Measurements from ENCODE around the gene GALP.
"Not testable (repeated sequence)": the region's sequence is repeated elsewhere in the genome, so short reads cannot be mapped to it uniquely, and the experiment has no call there.

The GALP gene

GRCh38 chr19:56148955-56149655 lies 26.7 kb upstream of the GALP start:
- DNase-seq: not testable (repeated sequence)

- DNase-seq: no peak
These were observed 26.2 kb upstream of the GALP start for GRCh38 chr19:56149656-56150038.

GRCh38 chr19:56150358-56150757 lies 25.4 kb upstream of the GALP start:
- no peak for DNase-seq

- DNase-seq: no peak
These were observed 23.2 kb upstream of the GALP start for GRCh38 chr19:56152644-56153043.

- DNase-seq: no peak
These were observed 22.3 kb upstream of the GALP start for GRCh38 chr19:56153507-56153906.

DNA sequence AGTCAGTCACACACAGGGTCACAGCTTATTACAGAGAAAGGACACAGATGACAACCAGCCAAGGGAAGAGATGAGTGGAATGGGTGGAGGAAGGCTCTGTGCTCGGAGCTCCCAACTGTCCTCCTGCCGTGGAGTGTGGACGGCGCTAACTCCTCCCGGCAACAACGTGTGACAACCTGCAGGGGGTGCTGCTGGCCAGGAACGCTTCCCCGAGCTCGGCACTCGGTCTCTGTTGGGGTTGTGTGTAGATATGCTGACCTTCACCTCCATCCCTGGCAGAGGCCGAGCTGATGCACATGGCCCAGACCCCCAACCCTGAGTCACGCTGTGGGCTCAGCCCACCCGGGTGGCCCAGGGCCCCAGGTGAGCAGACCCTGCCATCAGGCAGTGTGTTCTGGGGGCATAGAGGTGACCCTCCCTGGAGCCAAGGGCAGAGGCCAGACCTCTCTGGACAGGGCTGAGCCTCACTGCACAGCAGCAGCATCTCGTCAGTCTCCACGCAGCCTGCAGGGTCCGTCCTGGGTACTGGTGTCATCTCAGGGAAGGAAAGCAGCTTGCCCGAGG lies 20.6 kb upstream of the GALP start:
- DNase-seq: no peak

DNA sequence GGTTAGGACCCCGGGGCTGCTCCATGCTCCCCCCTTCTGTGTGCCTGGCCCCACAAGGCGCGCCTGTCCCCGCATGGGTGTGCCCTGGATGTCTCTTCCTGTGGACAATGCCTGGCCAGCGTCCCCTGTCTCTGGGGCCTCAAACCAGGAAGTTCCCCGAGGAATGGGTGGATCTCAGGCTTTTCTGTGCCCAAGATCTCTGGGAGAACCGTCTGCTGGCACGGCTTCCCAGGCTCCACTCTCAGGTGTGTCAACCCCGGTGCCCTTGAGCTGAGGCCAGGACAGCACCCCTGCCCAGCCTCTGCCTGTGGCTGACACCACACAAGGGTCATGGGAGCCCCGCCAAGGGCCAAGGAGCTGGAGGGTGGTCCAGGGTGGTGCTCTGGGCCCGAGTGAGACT lies 19.0 kb upstream of the GALP start:
- no peak for DNase-seq

DNA sequence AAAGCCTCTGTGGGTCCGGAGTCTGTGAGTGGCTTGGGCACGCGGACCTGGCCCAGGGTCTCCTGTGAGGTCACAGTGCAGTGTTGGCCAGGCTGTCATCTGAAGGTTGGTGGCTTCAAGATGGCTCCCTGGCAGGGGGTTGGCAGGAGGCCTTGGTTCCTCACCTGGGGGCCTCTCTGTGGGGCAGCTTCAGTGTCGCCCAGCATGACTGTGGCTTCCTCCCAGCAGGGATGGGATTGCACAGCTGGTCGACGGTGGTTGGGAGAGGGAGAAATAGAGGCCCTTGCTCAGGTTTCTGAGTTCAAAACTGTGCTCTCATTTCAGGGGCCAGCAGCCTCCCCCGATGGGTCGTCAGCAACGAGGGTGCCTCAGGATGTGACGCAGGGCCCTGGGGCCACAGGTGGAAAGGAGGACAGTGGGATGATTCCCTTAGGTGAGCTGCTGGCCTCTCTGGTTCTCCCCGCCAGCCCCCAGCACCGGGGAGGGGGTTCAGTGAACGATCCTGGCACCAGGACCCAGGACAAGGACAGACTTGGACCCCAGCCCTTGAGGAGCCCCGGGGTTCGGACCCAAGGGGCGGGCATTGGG lies 17.5 kb upstream of the GALP start:
- no peak for DNase-seq

- DNase-seq: no peak
These were observed 16.7 kb upstream of the GALP start for GRCh38 chr19:56159009-56159559.

- DNase-seq: no peak
These were observed 16.1 kb upstream of the GALP start for GRCh38 chr19:56159622-56160271.

- no peak for DNase-seq
These were observed 14.3 kb upstream of the GALP start for GRCh38 chr19:56161534-56161933.

GRCh38 chr19:56162258-56162657 lies 13.6 kb upstream of the GALP start:
- no peak for DNase-seq

GRCh38 chr19:56163097-56163496 lies 12.7 kb upstream of the GALP start:
- no peak for DNase-seq

DNA sequence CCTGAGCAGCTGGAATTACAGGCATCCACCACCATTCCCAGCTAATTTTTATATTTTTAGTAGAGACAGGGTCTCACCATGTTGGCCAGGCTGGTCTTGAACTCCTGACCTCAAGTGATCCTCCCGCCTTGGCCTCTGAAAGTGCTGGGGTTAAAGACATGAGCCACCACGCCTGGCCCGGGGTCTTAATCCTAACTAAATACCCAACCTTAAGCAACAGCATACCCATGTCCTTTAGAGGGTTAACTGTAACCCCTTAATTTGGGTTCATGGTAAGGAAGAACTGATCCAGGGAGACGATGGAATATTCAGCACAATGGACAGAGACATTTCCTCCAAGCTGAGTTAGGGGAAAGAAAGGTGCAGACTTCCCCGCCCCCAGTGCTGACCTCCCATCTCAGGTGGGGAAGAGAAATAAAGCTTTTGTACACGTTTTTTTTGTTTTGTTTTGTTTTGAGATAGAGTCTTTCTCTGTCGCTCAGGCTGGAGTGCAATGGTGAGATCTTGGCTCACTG lies 8.7 kb upstream of the GALP start:
- no peak for DNase-seq

DNA sequence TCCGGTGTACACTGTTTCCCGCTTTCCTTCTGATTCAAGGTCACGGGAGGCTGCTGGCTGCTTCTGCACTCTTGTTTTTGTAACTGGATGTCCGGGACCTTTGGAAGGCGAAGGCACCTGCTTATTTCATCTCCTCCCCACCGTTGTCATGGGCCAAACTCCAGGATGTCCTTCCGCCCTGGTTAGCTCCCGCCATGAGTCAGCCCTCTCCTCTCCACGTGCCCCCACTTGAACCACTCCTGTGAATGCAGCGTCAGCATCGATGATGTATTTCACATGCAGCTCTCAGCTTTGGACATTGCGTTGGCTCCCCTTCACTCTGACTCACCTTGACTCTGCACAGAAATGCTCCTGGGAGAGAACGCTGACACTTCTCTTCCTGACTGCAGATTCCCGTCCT lies 5.5 kb upstream of the GALP start:
- DNase-seq: no peak

DNA sequence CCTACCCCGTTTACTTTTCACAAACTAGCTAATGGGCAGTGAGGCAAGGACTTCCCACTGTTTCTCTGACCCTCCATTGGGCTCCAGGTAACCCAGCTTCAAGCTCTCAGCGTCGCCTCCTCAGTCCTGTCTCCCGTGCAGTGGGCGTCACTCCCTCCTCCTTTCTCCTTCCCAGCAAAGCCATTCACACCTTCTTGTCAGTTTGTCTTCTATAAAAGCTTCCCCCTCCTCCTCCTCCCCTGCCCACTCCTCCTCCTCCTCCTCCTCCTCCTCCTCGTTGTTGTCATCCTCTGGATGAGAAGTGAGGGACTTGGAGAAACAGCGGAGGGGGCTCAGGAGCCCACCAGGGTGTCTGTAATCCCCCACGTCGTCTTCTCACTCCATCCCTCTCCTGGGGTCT lies 1.7 kb upstream of the GALP start:
- DNase-seq: no peak

GRCh38 chr19:56174550-56174949 lies 1.3 kb upstream of the GALP start:
- no peak for DNase-seq

- DNase-seq: not testable (repeated sequence)
These were observed 502 bp downstream of the GALP start for GRCh38 chr19:56176310-56176709.

DNA sequence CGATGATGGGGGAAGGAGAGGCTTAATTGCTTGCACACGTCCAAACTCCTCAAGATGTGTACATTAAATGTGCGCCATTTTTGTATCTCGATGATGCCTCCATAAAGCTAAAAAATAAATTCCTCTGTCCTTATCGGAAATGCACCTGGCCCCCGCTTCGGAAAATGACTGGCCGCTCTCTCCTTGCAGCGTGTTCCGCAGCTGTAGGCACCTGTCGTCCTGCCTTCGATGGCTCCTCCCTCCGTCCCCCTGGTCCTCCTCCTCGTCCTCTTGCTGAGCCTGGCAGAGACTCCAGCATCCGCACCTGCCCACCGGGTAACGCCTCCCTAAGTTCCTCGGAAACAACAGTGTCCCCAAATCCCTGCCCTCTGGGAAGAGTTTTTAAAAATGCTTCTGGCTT lies 1.1 kb downstream of the GALP start:
- DNase-seq: no peak

DNA sequence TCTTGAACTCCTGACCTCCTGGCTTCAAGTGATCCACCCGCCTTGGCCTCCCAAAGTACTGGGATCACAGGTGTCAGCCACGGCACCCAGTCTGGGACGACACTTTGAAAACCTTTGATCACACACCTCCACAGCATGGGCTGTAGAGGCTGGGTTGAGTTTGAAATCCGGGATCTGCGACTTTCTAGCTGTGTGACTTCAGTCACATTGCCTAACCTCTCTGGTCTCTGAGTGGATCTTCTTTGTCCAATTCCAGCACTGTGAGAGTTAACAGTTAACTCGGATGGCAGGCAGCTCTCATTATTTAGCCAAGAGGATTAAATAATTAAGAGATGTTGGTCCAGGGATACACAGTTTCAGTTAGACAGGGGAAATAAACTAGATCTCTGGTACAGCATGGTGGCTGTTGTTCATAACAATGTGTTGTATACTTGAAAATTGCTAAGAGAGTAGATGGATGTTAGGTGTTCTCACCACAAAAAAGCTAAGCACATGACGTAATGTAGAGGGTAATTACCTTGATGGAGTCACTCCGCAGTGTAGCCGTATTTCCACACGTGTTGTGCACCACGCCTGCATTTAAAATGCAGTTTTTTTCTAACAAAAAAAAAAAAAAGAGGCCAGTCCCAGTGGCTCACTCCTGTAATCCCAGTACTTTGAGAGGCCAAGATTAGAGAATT lies 1.9 kb downstream of the GALP start:
- DNase-seq: no peak

DNA sequence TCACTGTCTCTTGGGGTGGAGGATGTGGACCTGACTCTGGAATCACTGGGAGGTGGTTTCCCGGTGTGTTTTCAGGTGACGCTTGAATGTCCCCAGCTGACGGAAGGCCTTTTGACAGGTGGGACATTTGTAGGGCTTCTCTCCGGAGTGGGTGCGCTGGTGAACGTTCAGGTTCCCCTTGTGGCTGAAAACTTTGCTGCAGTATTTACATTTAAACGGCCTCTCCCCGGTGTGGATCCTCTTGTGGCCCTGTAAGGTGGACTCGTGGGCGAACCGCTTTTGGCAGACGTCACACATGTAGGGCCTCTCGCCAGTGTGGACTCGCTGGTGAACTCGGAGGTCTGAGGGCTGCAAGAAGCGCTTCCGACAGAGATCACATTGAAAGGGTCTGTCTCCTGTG lies 14.0 kb downstream of the GALP start:
- DNase-seq: no peak

- DNase-seq: no peak
These were observed 15.3 kb downstream of the GALP start for GRCh38 chr19:56191115-56191514.

GRCh38 chr19:56191711-56192110 lies 15.9 kb downstream of the GALP start:
- DNase-seq: no peak
